Activated CD4-positive, alpha-beta T cell treated with anti-CD3 and anti-CD28 coated beads for 24 hours (primary cell): ENCODE results near the gene GLIS2.

Experiments
- DNase-seq, 2 donors: peaks; one replicate each; pipeline ENCODE4 v3.0.0-alpha.2; 2020; ENCODE audit warnings: low read depth in 2 of 2

GLIS2 gene

GRCh38 chr16:4381935-4382794 lies 66.3 kb downstream of the GLIS2 start:
- no peak for DNase-seq

DNA sequence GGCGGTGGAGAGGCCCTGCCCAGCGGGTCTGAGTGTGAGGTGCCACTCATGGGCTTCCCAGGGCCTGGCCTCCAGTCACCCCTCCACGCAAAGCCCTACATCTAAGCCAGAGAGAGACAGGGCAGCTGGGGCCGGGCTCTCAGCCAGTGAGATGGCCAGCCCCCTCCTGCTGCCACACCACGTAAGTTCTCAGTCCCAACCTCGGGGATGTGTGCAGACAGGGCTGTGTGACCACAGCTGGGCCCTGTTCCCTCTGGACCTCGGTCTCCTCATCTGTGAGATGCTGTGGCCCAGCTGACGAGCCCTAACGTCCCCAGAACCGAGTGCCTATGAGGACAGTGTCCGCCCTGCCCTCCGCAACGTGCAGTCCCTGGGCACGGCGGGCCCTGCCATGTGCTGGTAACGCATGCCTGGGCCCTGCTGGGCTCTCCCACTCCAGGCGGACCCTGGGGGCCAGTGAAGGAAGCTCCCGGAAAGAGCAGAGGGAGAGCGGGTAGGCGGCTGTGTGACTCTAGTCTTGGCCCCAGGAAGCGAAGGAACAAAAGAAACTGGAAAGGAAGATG lies 67.0 kb downstream of the GLIS2 start:
- no peak for DNase-seq

DNA sequence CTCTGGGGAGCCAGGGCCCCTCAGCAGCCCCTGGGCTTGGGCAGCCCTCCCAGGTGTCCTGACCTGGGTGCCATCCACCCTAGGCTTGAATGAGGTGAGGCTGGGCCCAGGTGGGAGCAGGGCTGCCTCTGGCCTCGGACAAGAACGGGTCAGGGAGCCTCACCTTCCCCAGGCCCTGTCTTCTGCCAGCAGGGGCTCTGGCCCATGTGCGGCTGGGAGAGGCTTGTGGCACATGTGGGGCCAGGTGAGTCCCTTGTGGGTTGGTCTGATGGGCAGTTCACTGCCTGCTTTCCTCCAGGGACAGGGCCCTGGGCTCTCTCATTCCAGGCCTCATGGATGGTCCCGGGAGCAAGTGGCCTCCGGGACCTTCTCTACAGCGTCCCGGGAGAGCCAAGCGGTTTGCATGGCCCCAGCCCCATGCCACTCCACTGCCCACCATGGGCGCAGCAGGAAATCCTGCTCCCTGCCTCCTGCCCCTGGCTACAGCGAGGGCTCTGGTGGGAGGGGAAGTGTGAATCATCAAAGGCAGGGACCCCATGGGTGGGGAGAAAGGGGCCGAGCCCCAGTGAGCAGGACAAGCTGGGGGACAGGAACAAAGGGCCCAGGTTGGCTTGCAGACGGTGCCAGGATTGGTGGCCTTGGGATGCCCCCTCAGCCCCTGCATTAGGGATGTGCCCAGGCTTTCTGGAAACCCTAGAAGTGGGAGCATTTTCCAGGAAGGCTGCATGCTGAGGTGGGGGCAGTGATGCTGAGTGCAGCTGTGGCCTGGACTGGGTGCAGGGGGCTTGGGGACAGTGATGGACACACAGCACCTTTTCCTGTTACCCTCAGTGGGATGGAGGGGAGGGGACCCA lies 68.0 kb downstream of the GLIS2 start:
- DNase-seq: no peak

DNA sequence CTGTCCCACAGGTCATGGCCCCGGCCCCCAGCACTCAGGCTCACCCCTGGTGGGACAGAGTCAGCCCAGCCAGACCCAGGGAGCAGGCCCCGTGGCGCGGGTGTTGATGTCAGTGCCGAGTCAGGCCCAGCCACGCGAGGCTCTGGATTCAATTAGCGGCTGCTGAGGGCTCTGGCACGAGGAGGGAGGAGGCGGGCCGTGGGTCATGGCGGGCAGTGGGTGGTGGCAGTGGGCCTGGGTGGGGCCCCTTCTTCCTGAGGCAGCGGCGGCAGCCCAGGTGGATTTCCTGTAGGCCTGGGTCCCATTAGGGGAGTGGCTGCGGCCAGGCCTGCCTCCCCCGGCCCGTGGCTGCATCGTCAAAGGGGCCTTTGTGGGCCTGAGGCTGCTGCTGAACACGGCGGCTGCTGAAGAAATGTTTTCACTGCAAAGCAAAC lies 68.7 kb downstream of the GLIS2 start:
- DNase-seq: no peak

- no peak for DNase-seq
Observed at GRCh38 chr16:4385066-4385788, 69.4 kb downstream of the GLIS2 start.

DNA sequence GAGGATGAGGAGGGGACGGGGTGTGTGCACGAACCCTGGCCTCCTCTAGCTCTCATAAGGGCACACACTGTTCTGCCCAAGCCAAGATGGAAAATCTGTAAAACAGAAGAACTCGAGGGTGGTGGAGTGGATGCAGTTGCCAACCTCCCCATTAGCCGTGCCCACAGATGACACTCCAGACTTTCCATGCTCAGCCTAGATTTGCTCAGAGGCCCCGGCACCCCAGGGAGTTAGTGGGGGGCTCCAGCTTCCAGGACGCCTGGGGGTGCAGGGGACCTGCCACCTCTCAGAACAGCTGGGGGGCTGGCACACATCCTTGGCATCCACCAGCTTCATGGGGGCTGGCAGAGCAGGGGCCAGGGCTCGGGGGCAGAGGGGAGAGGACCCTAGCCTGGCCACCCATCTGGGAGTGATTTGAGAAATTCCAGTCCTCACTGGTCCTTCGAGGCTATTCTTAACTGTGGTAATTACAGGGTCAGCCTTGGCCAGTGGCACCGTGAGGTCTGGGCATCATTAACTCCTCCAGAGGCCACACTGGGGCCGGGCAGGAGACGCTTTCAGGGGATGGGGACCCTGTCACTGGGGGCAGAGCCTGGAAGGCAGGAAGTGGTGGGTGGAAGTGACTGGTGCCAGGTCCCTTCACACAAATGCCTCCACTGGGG lies 70.1 kb downstream of the GLIS2 start:
- no peak for DNase-seq

GRCh38 chr16:4386451-4386805 lies 70.6 kb downstream of the GLIS2 start:
- DNase-seq: no peak

GRCh38 chr16:4386951-4387565 lies 71.2 kb downstream of the GLIS2 start:
- DNase-seq: no peak

GRCh38 chr16:4387781-4388180 lies 71.9 kb downstream of the GLIS2 start:
- DNase-seq: no peak

DNA sequence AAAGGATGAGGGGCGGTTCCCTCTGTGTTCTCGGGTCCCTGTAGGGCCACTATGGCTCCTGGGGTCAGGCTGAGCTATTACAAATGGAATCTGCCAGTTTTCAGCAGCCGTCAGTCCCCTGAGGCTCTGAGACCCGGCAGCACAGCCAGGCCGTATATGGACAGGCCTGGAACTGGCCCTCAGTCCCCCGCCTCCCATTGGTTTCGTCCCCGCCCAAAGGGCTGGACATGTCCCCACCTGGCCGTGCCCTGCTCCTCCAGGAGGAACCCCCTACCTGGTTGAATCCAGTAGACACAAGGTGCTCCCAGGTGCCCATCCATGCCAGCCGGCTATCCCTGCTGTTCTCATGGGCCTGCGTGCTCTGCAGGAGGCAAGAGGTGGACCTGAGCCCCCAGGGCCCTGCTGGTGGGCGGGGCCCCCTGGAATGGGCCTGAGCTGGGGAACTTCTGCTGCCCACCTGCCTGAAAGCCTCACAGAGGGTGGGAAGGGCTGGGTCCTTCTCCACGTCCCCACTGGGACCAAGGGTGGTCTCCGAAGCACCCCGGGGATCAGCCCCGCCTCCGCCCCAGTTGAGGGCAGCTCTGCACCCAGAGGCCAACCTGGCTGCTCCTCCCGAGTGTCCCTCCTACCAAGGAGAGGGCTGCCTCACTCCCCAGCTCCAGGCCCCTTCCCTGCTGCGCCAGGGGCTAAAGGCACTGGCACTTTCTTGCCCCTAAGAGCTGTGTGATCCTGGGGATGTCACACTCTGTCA lies 72.6 kb downstream of the GLIS2 start:
- DNase-seq: no peak
